ENCODE measurements around the gene RPTOR. TPM values are rescaled to one million over a fixed set of nuclear protein-coding genes. Genes with fewer than 3 reads are reported as not detected.

Gene RPTOR
- total RNA-seq, 1 experiment from 2014 or later: 30.6 TPM

DNA sequence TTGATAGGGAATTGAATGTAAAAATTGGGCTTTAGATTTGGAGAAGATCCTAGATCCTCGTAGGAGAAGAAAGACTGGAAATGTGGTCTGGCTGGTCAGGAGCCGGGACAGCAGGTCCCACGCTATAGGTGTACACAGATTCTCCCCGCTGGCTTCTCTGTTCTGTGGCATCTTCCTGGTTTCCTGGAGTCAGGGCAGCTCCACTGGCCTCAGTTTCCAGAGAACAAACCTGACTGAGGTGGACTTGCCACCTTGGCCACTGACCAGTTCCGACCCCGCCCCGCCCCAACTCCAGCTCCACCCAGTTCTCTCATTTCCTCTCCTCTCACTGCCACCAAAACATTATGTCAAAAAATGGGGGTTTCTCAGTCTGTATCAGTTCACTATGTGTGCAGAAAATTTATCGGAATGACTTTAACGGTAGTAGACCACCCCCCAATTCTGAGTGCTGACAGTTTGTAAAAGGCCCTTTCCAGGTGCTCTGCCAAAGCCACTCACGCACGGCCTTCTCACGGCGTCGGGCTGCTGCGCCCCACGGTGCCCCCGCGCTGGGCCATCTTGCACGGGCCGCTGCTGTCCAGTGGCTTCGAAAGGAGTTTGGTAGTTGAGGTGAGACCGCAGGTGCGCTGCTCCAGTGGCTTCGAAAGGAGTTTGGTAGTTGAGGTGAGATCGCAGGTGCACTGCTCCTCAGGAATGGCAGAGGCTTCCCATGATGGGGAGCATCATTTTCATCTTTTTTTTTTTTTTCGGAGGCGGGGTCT lies 285.6 kb downstream of the RPTOR start:
- no peaks in the 10 kb centered on the region for H3K9me3 ChIP-seq
- no peak for DNase-seq
- no peak overlapping the region for H3K4me3 ChIP-seq
- peaks cover 26% of the 10 kb centered on the region for H3K36me3 ChIP-seq
- no peaks in the 10 kb centered on the region for H3K27me3 ChIP-seq

GRCh38 chr17:80831491-80831890 lies 286.9 kb downstream of the RPTOR start:
- Histone ChIP-seq H3K4me3 (no peak overlapping the region), H3K27me3 (no peaks in the 10 kb centered on the region)
- DNase-seq: no peak

DNA sequence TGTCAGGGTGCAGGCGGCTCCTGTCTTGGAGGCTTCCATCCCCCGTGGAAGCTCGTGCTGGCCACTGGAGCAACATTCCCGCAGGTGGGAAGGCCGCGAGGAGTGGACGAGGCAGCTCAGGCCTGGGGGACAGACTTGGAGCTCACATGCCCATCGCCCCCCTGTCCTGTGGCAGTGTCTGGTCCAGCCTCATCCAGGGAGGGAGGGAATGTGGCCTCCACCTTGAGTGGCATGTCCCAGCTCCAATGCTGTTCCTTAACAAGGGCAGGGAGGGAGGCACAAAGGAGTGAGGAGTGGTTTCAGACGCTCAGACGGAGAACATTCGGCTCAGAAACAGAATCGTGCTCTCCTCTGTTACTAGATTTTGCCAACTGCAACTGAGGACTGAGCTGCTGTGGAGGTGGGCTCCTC lies 287.6 kb downstream of the RPTOR start:
- peaks cover 22% of the 10 kb centered on the region for H3K36me3 ChIP-seq
- DNase-seq: peak; percentile 63
- H3K9me3 ChIP-seq: no peaks in the 10 kb centered on the region
- H3K27me3 ChIP-seq: no peaks in the 10 kb centered on the region
- peak overlapping the region; percentile 40 for H3K4me3 ChIP-seq

More at GRCh38 chr17:80831491-80831890, 286.9 kb downstream of the RPTOR start:
- H3K36me3 ChIP-seq: peaks cover 24% of the 10 kb centered on the region
- no peaks in the 10 kb centered on the region for H3K9me3 ChIP-seq

DNA sequence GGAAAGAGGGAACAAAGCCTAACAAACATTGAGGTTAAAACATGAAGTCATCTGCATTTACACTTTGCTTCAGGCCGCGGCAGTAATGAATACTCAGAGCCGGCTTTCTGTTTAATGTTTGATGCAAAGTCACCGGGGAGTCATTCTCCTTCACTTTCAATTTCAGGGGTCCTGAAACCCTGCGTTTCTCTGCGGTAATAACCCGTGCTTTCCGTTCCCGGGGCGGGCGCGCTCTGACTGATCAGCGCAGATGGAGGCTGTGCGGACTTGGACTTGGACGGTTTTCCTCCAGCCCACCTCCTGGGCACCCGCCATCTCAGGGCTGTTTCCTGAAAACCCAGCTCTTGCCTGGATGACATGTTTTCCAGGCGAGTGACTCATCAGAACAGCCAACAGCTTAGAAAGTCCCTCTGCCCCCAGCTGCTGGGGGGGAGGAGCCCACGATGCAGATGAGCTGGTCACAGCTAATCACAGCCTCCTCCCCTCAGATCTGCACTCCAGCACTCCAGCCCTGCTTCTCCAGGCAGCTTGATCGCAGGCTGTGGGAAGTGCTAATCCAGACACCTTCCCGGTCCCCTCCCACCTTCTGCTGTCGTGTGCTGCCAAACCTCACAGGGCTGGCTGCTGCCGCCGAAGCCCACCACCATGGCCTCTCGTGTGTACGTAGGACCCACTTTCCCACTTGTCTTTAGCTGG lies 288.4 kb downstream of the RPTOR start:
- peak; percentile 99 for DNase-seq
- H3K36me3 ChIP-seq: peaks cover 18% of the 10 kb centered on the region
- H3K9me3 ChIP-seq: no peaks in the 10 kb centered on the region
- no peaks in the 10 kb centered on the region for H3K27me3 ChIP-seq
- peak overlapping the region; percentile 40 for H3K4me3 ChIP-seq

GRCh38 chr17:80833952-80834892 lies 289.6 kb downstream of the RPTOR start:
- Histone ChIP-seq H3K27me3 (no peaks in the 10 kb centered on the region), H3K9me3 (no peaks in the 10 kb centered on the region), H3K36me3 (peaks cover 12% of the 10 kb centered on the region), H3K4me3 (no peak overlapping the region)
- peak; percentile 65 for DNase-seq

- H3K36me3 ChIP-seq: peaks cover 14% of the 10 kb centered on the region
- H3K9me3 ChIP-seq: no peaks in the 10 kb centered on the region
- no peak overlapping the region for H3K4me3 ChIP-seq
- no peaks in the 10 kb centered on the region for H3K27me3 ChIP-seq
- no peak for DNase-seq
Measured at GRCh38 chr17:80834893-80835275, 290.2 kb downstream of the RPTOR start.

- peaks cover 11% of the 10 kb centered on the region for H3K36me3 ChIP-seq
- no peak overlapping the region for H3K4me3 ChIP-seq
- no peaks in the 10 kb centered on the region for H3K27me3 ChIP-seq
- H3K9me3 ChIP-seq: no peaks in the 10 kb centered on the region
- DNase-seq: no peak
Measured at GRCh38 chr17:80835816-80836657, 291.4 kb downstream of the RPTOR start.

DNA sequence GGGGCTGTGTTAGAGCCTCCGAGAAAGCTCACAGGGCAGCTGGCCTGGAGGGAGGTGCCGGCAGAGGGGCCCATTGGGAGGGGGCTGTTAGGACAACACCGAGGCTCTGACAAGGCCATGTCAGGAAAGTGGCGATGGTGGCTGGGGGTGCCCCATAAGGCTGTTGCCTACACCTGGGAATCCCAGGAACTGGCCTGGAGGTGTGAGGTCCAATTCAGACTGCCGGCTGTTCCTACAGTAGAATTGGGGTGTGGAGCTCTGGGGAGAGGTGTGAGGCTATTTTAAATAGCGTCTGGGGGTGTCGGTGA lies 292.0 kb downstream of the RPTOR start:
- Histone ChIP-seq H3K36me3 (peaks cover 9% of the 10 kb centered on the region), H3K9me3 (no peaks in the 10 kb centered on the region), H3K4me3 (no peak overlapping the region)

GRCh38 chr17:80836971-80837481 lies 292.4 kb downstream of the RPTOR start:
- Histone ChIP-seq H3K27me3 (no peaks in the 10 kb centered on the region), H3K9me3 (no peaks in the 10 kb centered on the region), H3K36me3 (peaks cover 9% of the 10 kb centered on the region), H3K4me3 (no peak overlapping the region)
- DNase-seq: no peak

More for the DNA sequence above, 292.0 kb downstream of the RPTOR start:
- DNase-seq: no peak
- H3K27me3 ChIP-seq: no peaks in the 10 kb centered on the region

GRCh38 chr17:80837711-80838110 lies 293.1 kb downstream of the RPTOR start:
- no peak for DNase-seq
- Histone ChIP-seq H3K4me3 (no peak overlapping the region), H3K9me3 (no peaks in the 10 kb centered on the region), H3K27me3 (no peaks in the 10 kb centered on the region), H3K36me3 (peaks cover 9% of the 10 kb centered on the region)

- Histone ChIP-seq H3K27me3 (no peaks in the 10 kb centered on the region), H3K9me3 (no peaks in the 10 kb centered on the region), H3K36me3 (peaks cover 9% of the 10 kb centered on the region), H3K4me3 (no peak overlapping the region)
- DNase-seq: no peak
Measured at GRCh38 chr17:80838311-80839025, 293.8 kb downstream of the RPTOR start.

DNA sequence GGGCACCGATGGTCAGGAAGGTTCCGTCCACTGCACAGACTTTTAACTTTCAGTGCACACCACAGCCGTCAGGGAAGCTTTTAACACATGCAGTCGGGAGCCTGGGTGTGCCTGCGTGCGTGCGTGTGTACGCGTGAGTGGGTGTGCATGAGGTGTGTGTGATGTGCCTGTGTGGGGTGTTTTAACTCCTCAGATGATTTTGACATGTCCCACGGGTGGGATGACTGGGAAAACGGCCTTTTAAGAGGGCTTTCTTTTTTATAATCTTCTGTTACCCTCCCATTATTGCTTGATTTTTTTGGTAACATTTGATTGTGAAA lies 294.3 kb downstream of the RPTOR start:
- Histone ChIP-seq H3K9me3 (no peaks in the 10 kb centered on the region), H3K27me3 (no peaks in the 10 kb centered on the region), H3K36me3 (peaks cover 7% of the 10 kb centered on the region), H3K4me3 (no peak overlapping the region)
- DNase-seq: no peak

DNA sequence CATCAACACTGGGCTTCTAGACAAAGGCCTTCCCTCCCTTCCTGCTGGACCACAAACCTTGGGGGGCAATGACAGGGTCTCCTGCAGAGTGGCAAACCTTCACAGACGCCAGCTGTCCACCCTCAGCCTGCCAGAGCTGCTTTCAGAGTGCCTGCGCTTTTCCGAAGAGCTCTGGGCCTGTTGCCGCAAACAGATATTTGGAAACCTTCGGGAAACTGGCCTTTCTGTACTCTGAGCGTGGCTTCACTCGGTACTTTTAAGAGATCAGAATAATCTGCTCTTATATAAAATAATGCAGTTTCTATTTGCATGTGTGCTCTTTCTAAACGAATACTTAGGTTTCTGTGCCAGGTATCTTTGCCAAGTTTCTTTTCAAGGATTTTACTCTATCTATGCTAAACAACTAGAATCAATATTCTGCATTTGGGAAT lies 294.9 kb downstream of the RPTOR start:
- H3K4me3 ChIP-seq: no peak overlapping the region
- DNase-seq: no peak
- H3K9me3 ChIP-seq: no peaks in the 10 kb centered on the region
- peaks cover 5% of the 10 kb centered on the region; the same call in 1 of the 2 replicates for H3K36me3 ChIP-seq
- no peaks in the 10 kb centered on the region for H3K27me3 ChIP-seq

DNA sequence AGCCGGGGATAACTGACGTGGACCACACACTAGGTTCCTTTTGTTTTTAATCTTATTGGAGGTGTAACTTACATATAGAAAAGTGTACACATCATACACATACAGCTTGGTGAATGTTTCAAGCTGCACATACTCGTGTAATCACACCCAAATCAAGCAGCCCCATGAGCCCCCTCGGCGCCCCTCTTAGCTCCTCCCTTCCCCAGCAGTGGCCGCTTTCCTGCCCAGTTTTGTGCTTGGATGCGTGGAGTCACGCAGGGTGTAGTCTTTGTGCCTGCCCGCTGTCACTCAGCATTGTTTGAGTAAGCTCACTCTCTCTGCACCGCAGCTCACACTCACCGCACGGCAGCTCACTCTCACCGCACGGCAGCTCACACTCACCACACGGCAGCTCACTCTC lies 295.3 kb downstream of the RPTOR start:
- Histone ChIP-seq H3K4me3 (no peak overlapping the region), H3K36me3 (peaks cover 5% of the 10 kb centered on the region; the same call in 1 of the 2 replicates), H3K27me3 (no peaks in the 10 kb centered on the region), H3K9me3 (no peaks in the 10 kb centered on the region)
- DNase-seq: no peak

DNA sequence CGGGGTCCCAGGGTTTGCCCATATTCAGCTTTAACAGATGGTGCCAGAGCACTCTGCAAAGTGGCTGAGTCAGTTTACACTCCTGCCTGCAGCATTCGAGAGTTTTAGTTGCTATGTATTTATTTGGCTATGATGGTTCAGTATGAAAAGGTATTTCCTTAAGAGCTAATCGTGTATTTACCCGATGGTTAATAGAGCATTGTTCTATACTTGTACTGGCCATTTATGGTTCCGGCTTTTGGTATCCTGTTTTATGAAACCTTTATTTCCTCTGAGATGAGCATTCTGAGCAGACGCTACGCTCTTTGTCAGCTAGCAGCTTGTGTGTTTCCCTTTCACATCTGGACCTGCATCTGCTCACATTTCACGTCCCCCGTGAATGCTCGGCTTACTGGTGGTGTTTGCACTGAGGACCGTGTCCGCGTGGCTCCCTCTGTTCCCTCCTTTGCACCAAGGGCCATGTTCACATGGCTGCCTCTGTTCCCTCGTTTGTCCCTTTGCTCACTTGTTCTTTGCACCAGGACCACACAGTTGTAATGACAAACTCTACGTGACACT lies 297.9 kb downstream of the RPTOR start:
- no peaks in the 10 kb centered on the region for H3K27me3 ChIP-seq
- peaks cover 15% of the 10 kb centered on the region for H3K36me3 ChIP-seq
- no peaks in the 10 kb centered on the region for H3K9me3 ChIP-seq
- no peak for DNase-seq
- H3K4me3 ChIP-seq: no peak overlapping the region

All from MG63 (cell line).